ENCODE measurements around the gene PRF1. TPM values are rescaled to one million over a fixed set of nuclear protein-coding genes. Genes with fewer than 3 reads are reported as not detected.
"Not testable (repeated sequence)": the region's sequence is repeated elsewhere in the genome, so short reads cannot be mapped to it uniquely, and the experiment has no call there.

The PRF1 gene
- polyA plus RNA-seq, 4 donors = 0.32 to 1.4 (median 0.84) TPM

DNA sequence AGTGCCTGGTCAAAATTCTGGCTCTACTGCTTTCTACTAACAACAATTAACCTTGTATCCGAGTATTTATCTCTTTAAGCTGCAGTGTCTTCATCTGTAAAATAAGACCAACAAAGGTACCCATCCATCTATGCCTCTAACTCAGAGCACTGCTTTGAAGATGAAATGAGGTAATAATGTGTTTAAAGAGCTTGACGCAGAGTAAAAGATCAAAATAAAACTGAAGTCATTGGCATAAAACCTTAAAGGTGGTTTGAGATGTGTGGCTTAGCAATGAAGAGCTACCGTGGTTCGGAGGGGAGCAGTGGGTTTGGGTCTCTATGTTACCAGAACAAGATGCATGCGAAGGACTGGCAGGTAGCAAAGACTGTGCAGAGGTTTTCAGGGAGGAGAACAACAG, 16.1 kb upstream of the PRF1 start:
- no peak for DNase-seq (ENCODE audit: low read depth in 4 of 4, low spot score in 3 of 4)

DNA sequence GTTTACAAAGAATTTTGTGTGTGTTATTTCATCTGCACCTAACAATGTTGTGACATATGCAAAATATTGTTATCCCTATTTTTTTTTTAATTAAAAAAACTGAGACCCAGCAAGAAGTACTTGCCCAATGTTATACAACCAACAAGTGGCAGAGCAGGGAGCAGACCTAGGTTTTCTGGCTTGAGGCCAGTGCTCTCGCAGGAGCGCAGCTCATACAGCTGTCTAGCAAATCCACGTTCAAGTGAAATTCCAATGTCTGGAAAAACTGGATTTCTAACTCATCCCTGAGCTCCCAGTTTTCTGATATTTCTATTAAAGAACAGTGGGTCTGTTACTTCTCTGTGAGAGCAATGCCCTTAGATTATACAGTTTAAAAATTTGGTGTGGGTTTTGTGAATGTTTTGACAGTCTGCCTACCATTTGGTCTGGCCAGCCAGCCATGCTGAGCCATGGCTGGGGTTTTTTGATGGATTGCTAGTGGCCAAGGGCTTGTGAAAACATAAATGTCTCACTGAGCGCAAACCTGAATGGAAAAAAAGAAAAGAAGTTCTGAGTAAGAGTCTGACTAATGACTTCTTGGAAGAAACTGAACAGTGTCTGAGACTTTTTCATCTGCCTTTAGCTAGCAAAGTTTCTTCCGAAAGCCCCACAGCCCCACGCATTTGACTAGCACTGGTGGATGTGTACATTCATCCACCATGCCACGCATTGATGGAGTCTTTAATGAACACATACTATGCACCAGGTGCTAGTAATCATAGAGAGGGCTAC, 15.4 kb upstream of the PRF1 start:
- DNase-seq (ENCODE audit: low read depth in 4 of 4, low spot score in 3 of 4) = no peak

DNA sequence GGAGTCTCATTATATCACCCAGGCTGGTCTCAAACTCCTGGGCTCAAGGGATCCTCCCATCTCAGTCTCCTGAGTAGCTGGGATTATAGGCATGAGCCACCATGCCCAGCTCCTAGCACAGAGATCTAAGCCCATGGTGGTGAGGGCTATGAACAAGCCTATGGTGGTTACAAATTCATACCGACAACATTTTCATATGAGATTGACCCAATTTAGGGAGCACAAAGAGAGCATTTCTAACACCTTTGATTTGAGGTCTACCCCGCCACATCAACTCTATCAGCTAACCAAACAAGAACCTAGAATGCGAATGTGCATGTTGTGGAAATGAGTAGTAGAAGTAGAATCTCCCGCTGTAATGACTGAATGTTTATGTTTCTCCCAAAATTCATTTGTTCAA, 14.2 kb upstream of the PRF1 start:
- no peak for DNase-seq (ENCODE audit: low read depth in 4 of 4, low spot score in 3 of 4)

DNA sequence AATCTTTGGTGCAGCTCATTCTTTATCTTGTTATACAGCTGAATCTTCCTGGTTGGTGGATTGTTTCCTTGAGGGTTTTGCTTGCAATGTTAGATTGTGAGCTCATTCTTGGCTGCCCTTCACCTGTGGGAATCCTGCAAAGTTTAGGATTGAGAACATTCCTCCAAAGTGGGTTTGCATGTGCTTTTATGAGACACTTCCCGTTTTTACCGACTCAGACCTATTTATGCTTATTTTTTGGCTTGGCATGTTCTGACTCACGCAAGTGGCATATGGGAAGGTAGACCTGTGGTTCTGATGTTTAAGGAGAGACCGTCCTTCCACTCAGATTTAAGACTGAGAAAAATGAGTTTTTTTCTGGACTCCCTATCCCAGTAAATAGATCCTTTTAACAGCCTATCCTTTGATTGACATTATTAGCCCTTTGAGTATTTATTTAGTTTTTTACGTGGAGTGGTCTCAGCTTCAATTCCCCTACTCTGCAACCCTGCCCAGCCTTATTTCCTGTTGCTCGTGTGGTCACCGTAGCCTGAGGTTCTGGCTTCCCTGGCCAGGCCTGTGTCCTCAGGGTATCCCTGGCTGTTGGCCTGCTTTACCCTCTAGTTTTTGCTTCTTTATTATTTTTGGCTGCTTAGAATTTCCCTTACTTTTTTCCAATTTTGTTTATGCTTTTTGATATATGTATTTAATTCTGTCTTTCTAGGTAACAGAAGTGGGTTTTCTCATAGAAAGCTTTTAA, 13.4 kb upstream of the PRF1 start:
- DNase-seq (ENCODE audit: low read depth in 4 of 4, low spot score in 3 of 4) = no peak

DNA sequence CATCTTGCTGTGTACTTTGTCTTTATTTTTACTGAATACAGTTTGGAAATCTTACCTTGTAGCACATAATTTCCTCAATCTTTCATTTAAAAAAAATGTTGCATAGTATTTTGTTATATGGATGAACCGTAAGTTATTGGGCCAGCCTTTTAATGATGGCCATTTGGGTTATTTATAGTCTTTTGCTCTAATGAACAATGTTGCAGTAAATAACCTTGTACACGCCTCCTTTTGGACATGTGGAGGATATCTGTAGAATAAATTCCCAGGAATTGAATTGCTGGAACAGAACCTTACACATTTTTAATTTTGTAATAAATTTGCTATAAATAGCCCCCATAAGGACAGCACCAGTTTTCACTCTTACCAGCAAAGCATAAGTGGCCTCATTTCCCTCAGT, 12.7 kb upstream of the PRF1 start:
- DNase-seq (ENCODE audit: low read depth in 4 of 4, low spot score in 3 of 4) = no peak

DNA sequence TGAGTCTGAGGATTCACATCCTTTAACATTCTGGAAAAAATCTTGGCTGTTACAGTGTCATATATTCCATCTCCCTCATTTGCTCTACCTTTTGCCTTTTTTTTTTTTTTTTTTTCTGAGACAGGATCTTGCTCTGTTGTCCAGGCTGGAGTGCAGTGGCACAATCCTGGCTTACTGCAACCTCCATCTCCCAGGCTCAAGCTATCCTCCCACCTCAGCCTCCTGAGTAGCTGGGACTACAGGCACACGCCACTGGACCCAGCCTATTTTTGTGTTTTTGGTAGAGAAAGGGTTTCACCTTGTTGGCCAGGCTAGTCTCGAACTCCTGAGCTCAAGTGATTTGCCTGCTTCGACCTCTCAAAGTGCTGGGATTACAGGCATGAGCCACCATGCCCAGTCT, 11.8 kb upstream of the PRF1 start:
- not testable (repeated sequence) for DNase-seq (ENCODE audit: low read depth in 4 of 4, low spot score in 3 of 4)

DNA sequence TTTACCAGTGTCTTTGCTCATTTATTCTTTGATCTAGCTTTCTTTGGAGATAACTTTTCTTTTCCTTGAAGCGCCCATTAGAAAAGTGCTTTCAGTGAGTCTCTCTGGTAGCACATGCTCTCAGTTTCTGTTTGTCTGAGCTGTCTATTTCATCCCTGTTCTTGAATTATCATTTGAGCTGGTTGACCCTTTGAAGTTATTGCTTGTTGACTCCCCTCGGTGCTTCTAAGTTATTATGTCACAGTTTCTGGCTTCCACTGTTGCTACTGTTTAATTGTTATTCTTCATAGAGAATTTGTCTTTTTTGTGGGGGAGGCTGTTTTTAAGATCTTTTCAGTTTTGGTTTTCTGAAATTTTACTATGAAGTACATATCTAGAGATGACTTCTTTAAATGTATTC, 11.4 kb upstream of the PRF1 start:
- no peak for DNase-seq (ENCODE audit: low read depth in 4 of 4, low spot score in 3 of 4)

DNA sequence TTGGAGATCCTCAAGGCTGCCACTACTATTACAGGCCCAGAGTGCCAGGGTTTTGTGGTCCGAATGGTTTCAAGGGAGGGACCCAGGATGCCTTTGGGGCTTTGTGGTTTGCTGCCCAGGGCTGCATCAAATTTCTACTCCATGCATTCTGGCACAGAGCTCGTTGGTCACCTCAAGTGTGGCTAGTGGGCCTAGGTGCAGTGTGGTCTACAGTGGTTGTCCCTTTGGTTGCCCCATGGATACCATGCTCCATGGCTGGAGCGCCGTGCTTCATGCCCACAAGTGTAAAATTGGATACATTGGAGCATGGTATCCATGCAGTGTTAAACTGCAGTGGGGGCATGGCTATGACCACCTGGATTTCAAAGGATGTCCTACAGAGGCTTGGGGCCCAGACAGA, 5.4 kb upstream of the PRF1 start:
- no peak for DNase-seq (ENCODE audit: low read depth in 4 of 4, low spot score in 3 of 4)

DNA sequence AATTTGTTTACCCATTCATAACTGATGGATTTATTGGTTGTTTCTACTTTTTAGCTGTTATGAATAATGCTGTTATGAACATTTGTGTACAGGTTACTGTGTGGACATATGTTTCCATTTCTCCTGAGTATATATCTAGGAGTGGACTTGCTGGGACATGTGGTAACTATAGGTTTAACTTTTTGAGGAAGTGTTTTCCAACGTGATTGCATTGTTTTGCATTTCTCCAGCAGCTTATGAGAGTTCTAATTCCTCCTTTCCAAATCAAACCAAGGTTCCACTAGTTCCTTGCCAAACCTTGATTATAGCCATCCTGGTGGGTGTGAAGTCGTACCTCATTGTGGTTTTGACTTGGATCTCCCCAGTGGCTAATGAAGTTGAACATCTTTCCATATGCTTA, 2.6 kb upstream of the PRF1 start:
- DNase-seq (ENCODE audit: low read depth in 4 of 4, low spot score in 3 of 4) = no peak

DNA sequence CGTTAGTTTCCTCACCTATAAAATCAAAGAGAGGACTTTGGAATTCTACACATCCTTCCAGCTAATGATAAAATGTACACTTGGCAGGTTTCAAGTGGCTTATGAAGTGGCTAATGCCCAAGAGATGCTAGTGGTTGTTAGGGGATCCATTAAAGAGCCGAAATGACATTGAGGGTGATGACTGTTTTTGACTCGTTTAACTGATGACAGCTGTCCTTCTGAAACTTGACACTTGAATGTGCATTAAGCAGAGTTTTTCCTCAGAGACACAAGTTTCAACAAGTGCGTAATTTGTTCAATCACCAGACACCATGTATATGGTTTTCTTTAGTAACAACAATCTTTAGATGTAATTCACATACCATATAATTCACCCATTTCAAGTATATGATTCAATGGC, 1.6 kb upstream of the PRF1 start:
- DNase-seq (ENCODE audit: low read depth in 4 of 4, low spot score in 3 of 4) = no peak

DNA sequence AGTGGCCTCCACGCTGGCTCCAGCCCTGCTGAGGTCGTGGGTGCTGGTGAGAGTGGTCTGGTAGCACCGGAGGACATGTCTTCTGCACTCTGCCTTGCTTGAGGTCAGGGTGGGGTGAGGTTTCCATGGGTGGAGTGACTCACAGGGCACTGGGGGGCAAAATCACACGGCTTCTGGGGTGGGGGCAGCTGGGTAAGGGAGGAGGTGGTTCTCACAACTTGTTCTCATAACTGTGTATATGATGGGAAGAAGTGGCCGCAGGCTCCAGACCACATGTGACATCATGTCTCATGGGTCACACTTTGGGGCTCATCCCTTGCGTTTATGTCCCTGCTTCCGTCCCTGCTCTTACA, 884 bp upstream of the PRF1 start:
- no peak for DNase-seq (ENCODE audit: low read depth in 4 of 4, low spot score in 3 of 4)

DNA sequence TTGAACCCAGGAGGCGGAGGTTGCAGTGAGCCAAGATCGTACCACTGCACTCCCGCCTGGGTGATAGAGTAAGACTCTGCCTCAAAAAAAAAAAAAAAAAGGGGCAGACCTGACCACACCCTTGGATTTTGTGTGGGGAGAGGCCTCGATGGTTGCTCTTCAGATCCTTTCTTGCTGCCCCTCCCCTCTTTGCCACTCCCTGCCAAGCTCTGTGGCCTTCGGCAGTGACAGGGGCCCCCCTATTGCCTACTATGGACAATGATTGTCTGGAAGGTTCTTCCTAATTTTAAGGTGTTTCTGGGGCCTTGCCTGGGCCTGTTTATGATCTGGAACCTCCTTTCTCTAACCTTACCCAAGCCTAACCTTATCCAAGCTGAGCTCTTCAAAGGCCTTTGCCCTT, 795 bp downstream of the PRF1 start:
- DNase-seq (ENCODE audit: low read depth in 4 of 4, low spot score in 3 of 4) = no peak

DNA sequence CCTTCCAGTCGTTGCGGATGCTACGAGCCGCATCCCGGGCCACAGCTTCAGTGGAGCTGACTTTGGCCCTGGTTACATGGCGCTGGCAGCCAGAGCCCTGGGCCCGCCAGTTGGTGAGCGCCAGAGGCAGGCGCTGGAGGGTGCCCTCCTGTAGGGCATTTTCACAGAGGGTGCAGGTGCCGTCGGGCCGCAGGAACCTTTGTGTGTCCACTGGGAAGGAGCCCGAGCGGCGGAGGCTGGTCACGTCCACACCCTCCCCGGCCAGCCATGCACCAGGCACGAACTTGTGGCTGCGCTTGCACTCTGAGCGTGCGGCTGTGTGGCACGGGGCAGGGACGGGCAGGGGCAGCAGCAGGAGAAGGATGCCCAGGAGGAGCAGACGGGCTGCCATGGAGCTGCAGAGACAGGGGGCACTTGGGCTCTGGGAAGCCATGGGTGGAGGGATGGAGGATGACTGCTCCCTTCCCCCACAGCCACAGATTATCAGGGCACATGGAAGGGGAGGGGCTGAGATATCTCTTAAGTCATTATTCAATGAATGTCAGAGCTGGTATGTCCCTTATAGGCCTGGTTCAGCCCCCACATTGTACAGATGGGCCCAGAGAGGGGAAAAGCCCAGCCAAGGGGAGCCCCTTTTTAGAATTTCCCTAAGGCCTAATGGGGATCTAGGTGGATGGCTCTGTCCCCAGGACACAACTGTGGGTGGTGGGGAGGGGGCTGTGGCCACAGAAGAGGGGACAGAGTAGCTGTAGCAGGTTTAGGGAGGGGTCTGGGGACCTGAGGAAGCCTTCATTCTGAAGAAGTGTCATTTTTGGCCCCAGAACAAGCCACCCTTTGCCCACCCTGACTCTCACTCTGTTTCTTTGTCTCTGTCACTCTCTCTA, 1.8 kb downstream of the PRF1 start:
- no peak for DNase-seq (ENCODE audit: low read depth in 4 of 4, low spot score in 3 of 4)

DNA sequence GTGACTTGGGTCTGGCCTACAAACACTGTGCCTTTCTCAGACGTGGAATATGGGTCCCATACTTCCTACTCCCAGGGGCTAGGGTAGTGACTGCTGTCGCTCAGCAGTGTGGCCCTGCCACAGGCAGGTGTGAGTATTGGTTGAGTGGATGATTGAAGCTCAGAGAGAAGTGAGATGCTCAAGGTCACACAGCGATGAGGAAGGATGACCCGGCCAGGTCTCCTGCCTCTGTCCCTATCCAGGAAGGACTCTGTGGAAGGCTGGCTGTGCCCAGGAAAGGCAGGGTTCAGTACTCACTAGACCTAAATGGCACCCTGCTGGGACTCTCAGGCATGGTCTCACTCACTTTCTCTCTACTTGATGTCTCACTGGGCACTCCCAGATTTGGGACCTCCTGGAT, 2.8 kb downstream of the PRF1 start:
- DNase-seq (ENCODE audit: low read depth in 4 of 4, low spot score in 3 of 4) = no peak

DNA sequence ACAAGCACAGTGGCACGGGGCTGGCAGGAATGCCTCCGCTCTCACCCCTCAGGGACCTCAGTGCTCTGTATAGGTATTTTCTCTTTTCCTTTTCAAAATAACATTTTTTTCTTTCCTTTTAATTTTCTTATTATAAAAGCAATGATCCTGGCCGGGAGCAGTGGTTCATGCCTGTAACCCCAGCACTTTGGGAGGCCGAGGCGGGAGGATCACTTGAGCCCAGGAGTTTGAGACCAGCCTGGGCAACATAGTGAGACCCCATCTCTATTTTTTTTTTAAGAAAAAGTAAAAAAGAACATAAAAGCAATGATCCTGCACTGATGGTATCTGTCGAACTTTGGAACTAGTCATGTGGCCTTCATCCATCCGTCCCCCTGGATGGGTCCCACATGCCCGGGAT, 3.2 kb downstream of the PRF1 start:
- no peak for DNase-seq (ENCODE audit: low read depth in 4 of 4, low spot score in 3 of 4)

DNA sequence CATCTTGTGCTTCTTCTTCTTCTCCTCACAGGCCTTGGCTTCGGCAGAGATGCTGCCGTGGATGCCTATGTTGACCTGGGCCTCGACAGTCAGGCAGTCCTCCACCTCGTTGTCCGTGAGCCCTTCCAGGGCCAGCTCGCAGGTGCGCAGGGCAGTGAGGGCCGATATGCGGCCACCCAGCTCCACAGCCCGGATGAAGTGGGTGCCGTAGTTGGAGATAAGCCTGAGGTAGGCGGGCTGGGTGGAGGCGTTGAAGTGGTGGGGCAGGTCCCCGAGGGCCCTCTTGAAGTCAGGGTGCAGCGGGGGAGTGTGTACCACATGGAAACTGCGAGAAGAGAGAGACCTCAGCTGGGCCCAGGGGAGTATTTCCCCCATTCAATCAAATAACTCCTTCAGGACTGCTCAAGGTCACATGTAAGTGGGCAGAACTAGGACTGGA, 3.7 kb downstream of the PRF1 start:
- no peak for DNase-seq (ENCODE audit: low read depth in 4 of 4, low spot score in 3 of 4)

DNA sequence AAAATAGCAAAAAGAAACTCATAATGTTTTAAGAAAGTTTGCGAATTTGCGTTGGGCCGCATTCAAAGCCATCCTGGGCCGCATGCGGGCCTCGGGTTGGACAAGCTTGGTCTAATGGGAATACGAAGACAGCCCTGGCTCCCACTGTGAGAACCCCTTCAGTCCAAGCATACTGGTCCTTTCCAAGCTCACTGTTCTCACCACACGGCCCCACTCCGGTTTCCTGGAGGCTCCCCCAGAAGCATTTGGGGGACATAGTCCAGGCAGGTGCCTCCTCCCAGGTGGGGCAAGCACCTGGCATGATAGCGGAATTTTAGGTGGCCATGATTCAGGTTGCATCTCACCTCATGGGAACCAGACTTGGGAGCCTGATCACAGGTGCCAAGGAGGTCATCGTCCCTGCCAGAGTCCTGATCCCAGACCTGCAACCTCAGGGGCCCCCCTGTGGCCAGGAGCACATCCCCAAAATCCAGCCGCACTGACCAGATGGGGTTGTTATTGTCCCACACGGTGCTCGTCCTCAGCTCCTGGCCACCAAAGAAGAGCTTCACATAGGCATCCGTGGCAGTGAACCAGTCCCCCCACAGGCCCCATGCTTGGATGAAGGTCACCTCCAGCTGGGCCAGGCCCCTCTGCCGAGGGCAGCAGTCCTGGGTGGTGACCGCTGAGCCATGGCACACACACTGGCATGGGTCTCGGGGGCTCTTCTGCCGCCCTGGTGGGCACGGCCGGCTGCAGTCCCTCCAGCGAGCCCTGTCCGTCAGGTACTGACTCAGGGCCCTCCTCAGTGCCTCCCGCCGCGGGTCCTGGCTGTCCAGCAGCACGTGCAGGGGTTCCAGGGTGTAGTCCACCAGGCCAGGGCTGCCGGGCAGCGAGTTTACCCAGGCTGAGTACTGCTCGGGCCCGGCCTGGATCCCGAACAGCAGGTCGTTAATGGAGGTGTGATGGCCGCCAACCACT, 4.4 kb downstream of the PRF1 start:
- DNase-seq (ENCODE audit: low read depth in 4 of 4, low spot score in 3 of 4) = no peak

DNA sequence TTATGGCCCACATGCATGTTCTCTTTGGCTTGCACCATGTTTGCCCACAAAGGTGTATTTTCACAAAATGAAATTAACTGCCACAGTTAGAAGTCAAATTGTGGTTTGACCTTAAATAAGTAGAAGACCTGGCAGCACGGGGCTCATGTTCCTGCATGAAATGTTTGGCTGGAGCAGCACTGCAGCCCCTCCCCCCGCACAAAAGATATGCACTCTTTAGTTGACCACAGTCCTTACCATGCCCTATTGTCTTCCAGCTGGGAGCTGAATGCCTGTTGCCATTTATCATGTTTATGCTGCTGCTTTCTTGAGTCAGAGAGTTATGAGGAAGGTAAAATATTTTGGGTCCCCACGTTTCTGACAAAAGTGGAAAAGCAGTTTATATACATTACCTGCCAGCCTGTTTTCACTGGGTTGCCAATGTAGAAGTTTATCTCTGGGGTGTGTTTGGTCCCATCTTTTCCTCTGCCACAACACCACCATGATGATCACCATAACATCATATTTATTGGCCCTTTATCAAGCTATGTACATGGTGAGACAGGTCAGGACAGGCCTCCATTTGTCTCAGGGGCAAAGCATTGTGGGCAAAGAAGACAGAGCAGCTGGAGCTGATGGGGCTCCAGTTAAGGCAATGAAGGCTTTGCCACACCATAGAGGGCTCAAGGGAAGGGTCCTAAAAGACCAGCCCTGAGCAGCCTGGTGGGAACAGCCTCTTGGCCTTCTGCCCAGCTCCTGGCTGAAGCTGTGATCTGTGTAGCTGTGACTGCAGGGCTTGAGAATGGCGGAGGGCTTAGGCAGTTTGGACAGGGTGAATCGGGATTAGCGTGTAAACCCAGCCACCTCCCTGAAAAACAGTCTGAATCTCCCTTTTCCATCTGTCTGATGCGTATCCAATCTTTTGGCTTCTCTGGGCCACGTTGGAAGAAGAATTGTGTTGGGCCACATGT, 5.4 kb downstream of the PRF1 start:
- DNase-seq (ENCODE audit: low read depth in 4 of 4, low spot score in 3 of 4) = no peak

DNA sequence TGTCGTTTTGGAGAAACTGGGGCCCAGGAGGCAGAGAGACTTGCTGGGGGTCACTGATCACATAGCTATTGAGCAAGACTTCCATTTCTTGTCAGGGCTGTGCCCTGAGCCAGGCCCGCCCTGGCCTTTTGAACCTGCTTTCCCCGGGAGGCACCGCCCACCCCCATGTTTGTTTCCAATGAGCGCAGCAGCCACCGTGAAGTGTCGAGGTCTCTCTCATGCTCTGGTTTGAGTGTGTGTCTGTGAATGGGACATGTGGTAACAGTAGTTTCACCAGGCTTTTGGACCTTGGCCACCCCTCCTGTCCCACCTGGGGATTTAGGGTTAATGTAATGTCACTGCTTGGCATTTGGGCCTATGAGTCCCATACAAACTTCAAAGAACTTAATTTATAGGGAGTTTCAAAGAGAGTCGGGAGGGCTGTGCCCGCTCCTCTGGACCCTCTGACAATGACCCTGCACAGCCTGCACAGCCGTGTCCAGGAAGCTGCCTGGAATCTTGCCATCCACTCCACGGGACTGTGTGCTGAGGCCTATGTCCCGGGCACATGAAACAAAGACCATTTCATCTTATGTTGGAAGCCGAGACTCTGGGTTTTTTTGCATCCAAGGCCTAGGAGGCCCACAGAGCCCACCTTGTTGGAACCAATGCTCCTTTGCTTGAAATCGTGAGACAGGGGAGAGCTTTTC, 6.3 kb downstream of the PRF1 start:
- DNase-seq (ENCODE audit: low read depth in 4 of 4, low spot score in 3 of 4) = no peak
